ENCODE results near the gene WNT5A. TPM values are rescaled to one million over a fixed set of nuclear protein-coding genes. Genes with fewer than 3 reads are reported as not detected.

WNT5A gene
- total and polyA plus RNA-seq, 9 of the 15 experiments (the other 6 are each of a cell fraction or from before 2014, with no cell fraction given): 0.11 TPM; not detected in 8

DNA sequence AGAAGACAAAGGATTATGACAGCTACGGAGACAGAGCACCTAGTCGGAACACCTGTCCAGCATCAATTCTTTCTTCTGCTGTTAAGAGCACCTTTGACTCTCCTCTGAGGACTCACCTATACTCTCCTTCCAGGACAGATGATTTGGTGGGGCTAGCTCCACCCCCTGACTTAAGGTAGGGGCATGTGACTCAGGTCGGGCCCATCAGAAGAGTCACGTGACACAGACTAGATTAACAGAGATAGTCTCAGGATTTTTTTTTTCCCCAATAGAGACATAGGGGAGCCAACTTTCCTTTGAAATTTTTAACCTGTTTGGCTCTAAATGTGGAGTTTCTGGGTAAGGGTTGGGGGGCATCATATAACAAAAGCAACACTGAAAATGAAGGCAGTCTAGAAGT lies 11.4 kb upstream of the WNT5A start:
- POLR2A ChIA-PET: no interaction called here
- no peak for TF ChIP-seq ZNF134 (CRISPR knock-in tag; conservative IDR thresholded peaks at IDR 0.05)
- no peak for TF ChIP-seq NFRKB (IDR thresholded peaks at IDR 0.05; ENCODE audit: low read depth)
- TF ChIP-seq TFE3 (CRISPR knock-in tag; IDR thresholded peaks at IDR 0.05): peak; percentile 81
- no peak for TF ChIP-seq JUNB (CRISPR knock-in tag; conservative IDR thresholded peaks at IDR 0.05)
- TF ChIP-seq MITF (IDR thresholded peaks at IDR 0.05): no peak
- no peak for TF ChIP-seq BRF2 (IDR thresholded peaks at IDR 0.05; ENCODE audit: borderline replicate concordance, insufficient read depth, insufficient read length)
- no peak for TF ChIP-seq GTF2E2 (tag; IDR thresholded peaks at IDR 0.05)
- TF ChIP-seq CAMTA2 (CRISPR knock-in tag; conservative IDR thresholded peaks at IDR 0.05): no peak
- TF ChIP-seq ATF3 (IDR thresholded peaks at IDR 0.05): no peak
- TF ChIP-seq ATF3 (CRISPR knock-in tag; conservative IDR thresholded peaks at IDR 0.05): no peak
- peak; percentile 69 for TF ChIP-seq RAD51 (IDR thresholded peaks at IDR 0.05; ENCODE audit: borderline replicate concordance, low read depth)
- no peak for TF ChIP-seq MXD1 (CRISPR knock-in tag; IDR thresholded peaks at IDR 0.05; ENCODE audit: borderline replicate concordance, poor library complexity, severe bottlenecking)
- no peak for TF ChIP-seq DNMT1 (IDR thresholded peaks at IDR 0.05)
- TF ChIP-seq HDGF (IDR thresholded peaks at IDR 0.05): no peak
- TF ChIP-seq SRSF9 (IDR thresholded peaks at IDR 0.05; ENCODE audit: borderline replicate concordance, low read depth, low read length): no peak
- TF ChIP-seq, protein P1, sequence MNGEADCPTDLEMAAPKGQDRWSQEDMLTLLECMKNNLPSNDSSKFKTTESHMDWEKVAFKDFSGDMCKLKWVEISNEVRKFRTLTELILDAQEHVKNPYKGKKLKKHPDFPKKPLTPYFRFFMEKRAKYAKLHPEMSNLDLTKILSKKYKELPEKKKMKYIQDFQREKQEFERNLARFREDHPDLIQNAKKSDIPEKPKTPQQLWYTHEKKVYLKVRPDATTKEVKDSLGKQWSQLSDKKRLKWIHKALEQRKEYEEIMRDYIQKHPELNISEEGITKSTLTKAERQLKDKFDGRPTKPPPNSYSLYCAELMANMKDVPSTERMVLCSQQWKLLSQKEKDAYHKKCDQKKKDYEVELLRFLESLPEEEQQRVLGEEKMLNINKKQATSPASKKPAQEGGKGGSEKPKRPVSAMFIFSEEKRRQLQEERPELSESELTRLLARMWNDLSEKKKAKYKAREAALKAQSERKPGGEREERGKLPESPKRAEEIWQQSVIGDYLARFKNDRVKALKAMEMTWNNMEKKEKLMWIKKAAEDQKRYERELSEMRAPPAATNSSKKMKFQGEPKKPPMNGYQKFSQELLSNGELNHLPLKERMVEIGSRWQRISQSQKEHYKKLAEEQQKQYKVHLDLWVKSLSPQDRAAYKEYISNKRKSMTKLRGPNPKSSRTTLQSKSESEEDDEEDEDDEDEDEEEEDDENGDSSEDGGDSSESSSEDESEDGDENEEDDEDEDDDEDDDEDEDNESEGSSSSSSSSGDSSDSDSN (IDR thresholded peaks at IDR 0.05; ENCODE audit: borderline replicate concordance in 1 of 2, low read depth in 2 of 2, low read length in 2 of 2): no peak

More for the DNA sequence above, 11.4 kb upstream of the WNT5A start:
- ATAC-seq (no peak), FAIRE-seq (no peak), DNase-seq (ENCODE audit: extremely low read depth in 1 of 4, low spot score in 3 of 4) (no peak)
- Histone ChIP-seq H3K79me2 (ENCODE audit: control insufficient read depth, insufficient read depth, low read length) (no peaks in the 10 kb centered on the region), H3K9me3 (replicated peaks; ENCODE audit: control insufficient read depth, insufficient read depth, low read depth, low read length) (no peaks in the 10 kb centered on the region), H3K4me2 (ENCODE audit: insufficient read depth, low read length) (no peak overlapping the region), H3K27me3 (ENCODE audit: control insufficient read depth in 2 of 2, insufficient read depth in 2 of 2, low read length in 2 of 2) (no peaks in the 10 kb centered on the region; a peak in 1 of 5 replicates), H3K9ac (ENCODE audit: insufficient read depth in 1 of 2, low read depth in 2 of 2, low read length in 2 of 2) (no peak overlapping the region), H3K4me1 (replicated peaks in 1 of 2; ENCODE audit: control insufficient read depth in 2 of 2, insufficient read depth in 2 of 2, low read length in 2 of 2) (no peaks in the 10 kb centered on the region), H3K4me3 (no peak overlapping the region), H2AFZ (ENCODE audit: low read depth, low read length) (no peak overlapping the region), H3K27ac (ENCODE audit: extremely low read depth, low read depth, low read length) (no peak overlapping the region), H3K9me1 (ENCODE audit: control insufficient read depth, insufficient read depth, low read length) (no peaks in the 10 kb centered on the region), H3K36me3 (ENCODE audit: control insufficient read depth, insufficient read depth, low read length) (no peaks in the 10 kb centered on the region), H4K20me1 (replicated peaks; ENCODE audit: control insufficient read depth, insufficient read depth, low read length) (no peaks in the 10 kb centered on the region)
- in situ Hi-C loops (cut with MboI): no loop called here
- BruUV-seq (replicated peaks): no TSS peak
- intact Hi-C loops (cut with micrococcal nuclease): no loop called here
- WGBS (ENCODE audit: insufficient coverage, low coverage, missing lambda C conversion rate): 0% methylated on average over 2 of the region's 4 CpGs
- CTCF ChIA-PET (ENCODE audit: low intra/inter-chr PET ratio): no interaction called here

All from K562 (cell line).